Ascending aorta (tissue), 2 donors: ENCODE data around the gene ALDH3A2. TPM values are rescaled to one million over a fixed set of nuclear protein-coding genes. Genes with fewer than 3 reads are reported as not detected.

Experiments used
- DNase-seq, 2 donors: peaks; one replicate each; pipeline ENCODE4 v3.0.0-alpha.2; 2019; ENCODE audit warnings: low spot score in 2 of 2
- H3K27ac ChIP-seq, 2 donors: fragments of 200-600 bp; sonication (generic); one replicate each; pipeline ENCODE4 v1.5.1; 2016 to 2017; ENCODE audit warnings: mild to moderate bottlenecking in 1 of 2
- H3K27me3 ChIP-seq: fragments of 200-600 bp; sonication (generic); one replicate; pipeline ENCODE4 v1.5.1; 2017
- H3K36me3 ChIP-seq, 2 donors: fragments of 200-600 bp; sonication (generic); one replicate each; pipeline ENCODE4 v1.5.1; 2016
- H3K4me1 ChIP-seq, 2 donors: fragments of 200-600 bp; sonication (generic); one replicate each; pipeline ENCODE4 v1.5.1; 2016 to 2017; ENCODE audit warnings: mild to moderate bottlenecking in 1 of 2
- H3K4me3 ChIP-seq, 2 donors: fragments of 200-600 bp; sonication (generic); one replicate each; pipeline ENCODE4 v1.5.1; 2016 to 2017; ENCODE audit warnings: mild to moderate bottlenecking in 1 of 2
- H3K9me3 ChIP-seq, 2 donors: fragments of 200-600 bp; sonication (generic); one replicate each; pipeline ENCODE4 v1.5.1; 2016
- CTCF ChIP-seq, 3 experiments: fragments of 200-600 bp in 2 of 3; fragments of 450-650 bp in 1 of 3; sonication (generic) in 2 of 3; IDR thresholded peaks; one replicate each; pipeline ENCODE4 v1.5.1; 2016 to 2019; ENCODE audit warnings: antibody characterized with exemption in 3 of 3, mild to moderate bottlenecking in 1 of 3, moderate library complexity in 1 of 3
- intact Hi-C: fragments of 100-400 bp; cut with DNase I; formaldehyde crosslinking; loops from one replicate; pipeline ENCODE4 v1.15.1; 2023
- total RNA-seq: library from RNA; depleted of rRNA; stranded (reverse); fragments of >200 nt; gene quantifications from one replicate; pipeline ENCODE4 v1.1.0, GENCODE V29; 2016

The ALDH3A2 gene
- total RNA-seq, 1 donor from 2014 or later, result 189 TPM

- no peaks in the 10 kb centered on the region for H3K9me3 ChIP-seq
- no peaks in the 10 kb centered on the region for H3K36me3 ChIP-seq
- no peak for TF ChIP-seq CTCF (IDR thresholded peaks at IDR 0.05)
- no peak overlapping the region for H3K4me3 ChIP-seq
- H3K27ac ChIP-seq, result peak overlapping the region; percentile 76 to 88
- no peaks in the 10 kb centered on the region for H3K27me3 ChIP-seq
- intact Hi-C loops, result no loop called here
- peaks cover 12 to 17% of the 10 kb centered on the region in 2 donors for H3K4me1 ChIP-seq
- DNase-seq, result no peak
These were observed 78.3 kb downstream of the ALDH3A2 start for GRCh38 chr17:19726631-19727376.

Other genes with a start within 250 kb of the ALDH3A2 start
- 0.53 TPM for gene RNF112, start 237.5 kb upstream of the ALDH3A2 start, total RNA-seq
- 0.64 TPM for gene SLC47A1, start 114.9 kb upstream of the ALDH3A2 start, total RNA-seq
- not detected for gene SLC47A2, start 67.8 kb downstream of the ALDH3A2 start, total RNA-seq
- 14.4 TPM for gene ALDH3A1, start 99.5 kb downstream of the ALDH3A2 start, total RNA-seq
- 7.1 TPM for gene ULK2, start 219.2 kb downstream of the ALDH3A2 start, total RNA-seq